Fibroblast of villous mesenchyme (primary cell): Measurements from ENCODE around the gene TFE3. TPM values are rescaled to one million over a fixed set of nuclear protein-coding genes. Genes with fewer than 3 reads are reported as not detected.

ENCODE experiments used
- DNase-seq: peaks from one replicate; pipeline ENCODE4 v3.0.0-alpha.2; 2010; ENCODE audit warnings: low read depth
- H3K4me3 ChIP-seq: 2 replicates; pipeline ENCODE4 v1.5.1; 2011; ENCODE audit warnings: low read depth, mild to moderate bottlenecking, low read length
- CTCF ChIP-seq: IDR thresholded peaks from 2 replicates; pipeline ENCODE4 v1.5.1; 2012; ENCODE audit warnings: low read depth, mild to moderate bottlenecking, low read length; ENCODE audit not compliant: insufficient read depth
- total RNA-seq: library from RNA; depleted of rRNA; stranded (reverse); fragments of >200 nt; gene quantifications from 2 replicates; pipeline ENCODE4 v1.2.3, GENCODE V29; 2012

TFE3 gene
- 37.1 and 45.1 TPM in 2 replicates for total RNA-seq

GRCh38 chrX:49043220-49043986 is at the start of gene TFE3:
TFE3 (minus strand) TSS chrX:49043357; CDS start chrX:49043226, 131 bp downstream.
- H3K4me3 ChIP-seq: peak within 1 kb of the TSS; percentile 79
- DNase-seq: peak; percentile 99
- TF ChIP-seq CTCF: peak; percentile 56

GRCh38 chrX:49089553-49089952 is 46.4 kb upstream of the TFE3 start:
- no peak overlapping the region for H3K4me3 ChIP-seq

GRCh38 chrX:49082271-49082871 is 39.2 kb upstream of the TFE3 start:
- DNase-seq: no peak
- no peak overlapping the region for H3K4me3 ChIP-seq
- TF ChIP-seq CTCF: no peak

More at GRCh38 chrX:49089553-49089952, 46.4 kb upstream of the TFE3 start:
- no peak for DNase-seq
- no peak for TF ChIP-seq CTCF

- DNase-seq: peak; percentile 69
- no peak for TF ChIP-seq CTCF
- peak within 1 kb of the TSS; percentile 72 for H3K4me3 ChIP-seq
Observed at GRCh38 chrX:49079489-49080428, 36.6 kb upstream of the TFE3 start, which contains the start of gene WDR45. WDR45 (minus strand) TSS chrX:49079887; CDS start chrX:49078095, 1,792 bp downstream.

- TF ChIP-seq CTCF: no peak
- DNase-seq: no peak
- H3K4me3 ChIP-seq: no peak overlapping the region
Observed at GRCh38 chrX:49077941-49078340, 34.8 kb upstream of the TFE3 start.

GRCh38 chrX:49075347-49075746 is 32.2 kb upstream of the TFE3 start:
- DNase-seq: no peak
- TF ChIP-seq CTCF: no peak
- no peak overlapping the region for H3K4me3 ChIP-seq
